H1 (cell line): ENCODE measurements around the gene RBM42. TPM values are rescaled to one million over a fixed set of nuclear protein-coding genes. Genes with fewer than 3 reads are reported as not detected.

Experiments used
- E2F6 ChIP-seq: IDR thresholded peaks from 2 replicates; pipeline ENCODE4 v1.6.1; 2012; ENCODE audit warnings: inconsistent platforms
- MAX ChIP-seq: IDR thresholded peaks from 2 replicates; pipeline ENCODE4 v1.6.1; 2012; ENCODE audit warnings: inconsistent platforms
- polyA plus RNA-seq, 7 experiments: library from polyadenylated mRNA; depleted of rRNA in 3 of 7; stranded (reverse) in 5 of 7; unstranded in 2 of 7; fragments of >200 nt in 5 of 7; fragments of 200-250 nt in 2 of 7; gene quantifications; 1 replicate in 5 of 7; 2 replicates in 1 of 7; 4 replicates in 1 of 7; pipeline versions ENCODE4 v1.2.1 to v1.2.3, GENCODE V29; 2011 to 2013; ENCODE audit warnings: missing spikeins in 2 of 7, mixed read lengths in 2 of 7
- total RNA-seq: library from RNA; stranded (reverse); fragmentation: NEBNext Ultra II Directional; extraction: Animal tissue kit (Norgen Biotek cat#: 25700); gene quantifications from 2 replicates; pipeline ENCODE4 v1.2.1, GENCODE V29; 2021

Gene RBM42
- total and polyA plus RNA-seq, 2 of the 8 experiments (the other 6 are each of a cell fraction or from before 2014, with no cell fraction given): 59.8 to 80.8 TPM

GRCh38 chr19:35613574-35613973 is 15.3 kb upstream of the RBM42 start (continued):
- TF ChIP-seq E2F6: no peak
- no peak for TF ChIP-seq MAX
